Neutrophil (primary cell): ENCODE data around the gene NOP56.

Experiments
- H3K27ac ChIP-seq: fragments of 200-600 bp; sonication (generic); 2 replicates; pipeline ENCODE4 v1.5.1; 2016; ENCODE audit warnings: mild to moderate bottlenecking, moderate library complexity
- H3K27me3 ChIP-seq: fragments of 200-600 bp; sonication (generic); 2 replicates; pipeline ENCODE4 v1.6.0; 2016; ENCODE audit warnings: mild to moderate bottlenecking
- H3K36me3 ChIP-seq: fragments of 200-600 bp; sonication (generic); 2 replicates; pipeline ENCODE4 v1.5.1; 2017
- H3K4me1 ChIP-seq, 2 experiments: fragments of 200-600 bp in 1 of 2; sonication (generic) in 1 of 2; 1 replicate in 1 of 2; 2 replicates in 1 of 2; pipeline versions ENCODE4 v1.5.1 to v1.6.1; 2013 to 2016; ENCODE audit warnings: low read depth in 1 of 2, low read length in 1 of 2, mild to moderate bottlenecking in 1 of 2, moderate library complexity in 1 of 2; ENCODE audit not compliant: control insufficient read depth in 1 of 2, insufficient read depth in 1 of 2
- H3K4me3 ChIP-seq, 2 experiments: fragments of 200-600 bp in 1 of 2; sonication (generic) in 1 of 2; 1 replicate in 1 of 2; 2 replicates in 1 of 2; pipeline ENCODE4 v1.5.1; 2013 to 2016; ENCODE audit warnings: low read depth in 1 of 2, low read length in 1 of 2, mild to moderate bottlenecking in 1 of 2, moderate library complexity in 1 of 2
- H3K9me3 ChIP-seq: fragments of 200-600 bp; sonication (generic); 2 replicates; pipeline ENCODE4 v1.5.1; 2016
- CTCF ChIP-seq: fragments of 200-600 bp; sonication (generic); IDR thresholded peaks from 2 replicates; pipeline ENCODE4 v1.5.1; 2016; ENCODE audit warnings: antibody characterized with exemption

NOP56 gene

DNA sequence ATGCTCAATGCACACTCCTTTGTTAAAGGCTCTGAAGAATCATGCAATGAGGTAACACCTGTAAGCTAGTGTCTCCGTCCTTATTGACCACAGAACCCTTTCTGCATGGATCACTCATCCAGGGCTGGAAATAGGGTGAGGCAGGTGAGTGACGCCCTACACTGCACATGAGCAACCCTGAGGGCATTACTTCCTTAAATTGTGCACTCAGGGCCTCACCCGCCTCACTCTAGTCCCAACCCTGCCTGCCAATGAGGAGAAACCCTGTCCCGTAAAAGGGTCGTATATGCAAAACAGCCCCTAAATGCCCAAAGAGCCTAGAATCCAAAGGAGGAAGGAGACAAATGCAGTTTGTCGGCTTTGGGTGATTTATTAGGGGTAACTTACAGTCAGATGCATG is 33.6 kb upstream of the NOP56 start:
- Histone ChIP-seq H3K27ac (no peak overlapping the region), H3K4me1 (no peaks in the 10 kb centered on the region), H3K36me3 (no peaks in the 10 kb centered on the region), H3K27me3 (peaks cover 54% of the 10 kb centered on the region), H3K4me3 (no peak overlapping the region), H3K9me3 (no peaks in the 10 kb centered on the region)
- TF ChIP-seq CTCF, result no peak

DNA sequence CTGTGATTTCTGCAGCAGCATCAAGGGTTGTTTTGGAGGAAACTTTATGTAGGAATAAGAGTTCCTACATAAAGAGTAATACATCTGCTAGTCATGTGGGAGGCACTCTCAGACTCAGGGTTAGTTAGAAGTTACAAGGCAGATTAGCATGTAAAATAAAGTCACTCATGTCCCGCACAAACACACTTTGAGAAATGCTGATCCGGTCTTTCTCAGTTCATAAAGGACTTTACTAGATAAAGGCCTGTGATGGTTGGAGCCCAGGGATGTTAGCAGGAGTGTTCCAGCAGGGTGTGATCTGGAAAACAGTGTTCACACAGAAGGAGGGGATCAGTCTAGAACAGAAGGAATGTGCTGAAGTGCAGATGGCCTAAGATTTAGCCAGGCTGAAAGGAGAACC is 33.1 kb upstream of the NOP56 start:
- no peak for TF ChIP-seq CTCF
- H3K36me3 ChIP-seq, result no peaks in the 10 kb centered on the region
- no peak overlapping the region for H3K4me3 ChIP-seq
- no peaks in the 10 kb centered on the region for H3K9me3 ChIP-seq
- H3K27me3 ChIP-seq, result peaks cover 54% of the 10 kb centered on the region
- no peaks in the 10 kb centered on the region for H3K4me1 ChIP-seq
- H3K27ac ChIP-seq, result no peak overlapping the region

DNA sequence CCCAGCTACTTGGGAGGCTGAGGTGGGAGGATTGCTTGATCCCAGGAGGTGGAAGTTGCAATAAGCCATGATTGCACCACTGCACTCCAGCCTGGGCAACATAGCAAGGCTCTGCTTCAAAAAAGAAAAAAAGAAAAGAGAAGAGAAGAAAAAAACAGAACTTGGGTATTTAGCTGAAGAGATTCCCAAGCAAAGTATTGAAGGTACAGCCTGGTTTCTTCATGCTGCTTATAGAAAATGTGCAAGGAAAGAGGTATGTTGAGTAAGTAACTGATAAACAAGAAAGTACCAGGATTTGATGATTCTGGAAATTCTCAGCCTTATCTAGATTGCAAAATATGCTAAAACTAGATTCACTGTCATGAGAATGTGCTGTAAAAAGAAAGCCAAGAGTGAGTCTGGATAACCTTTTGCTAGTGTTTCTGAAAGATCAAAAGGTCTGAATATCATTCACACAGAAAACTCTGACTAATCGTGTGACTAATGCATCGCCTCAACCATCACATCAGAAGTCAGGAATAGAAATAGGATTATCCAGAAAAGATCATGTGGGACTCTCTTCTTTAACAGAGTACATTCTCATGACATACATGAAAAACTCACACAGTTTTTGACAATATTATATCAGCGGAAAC is 32.4 kb upstream of the NOP56 start:
- Histone ChIP-seq H3K4me3 (no peak overlapping the region), H3K27me3 (peaks cover 59% of the 10 kb centered on the region), H3K36me3 (no peaks in the 10 kb centered on the region), H3K4me1 (no peaks in the 10 kb centered on the region), H3K27ac (no peak overlapping the region), H3K9me3 (no peaks in the 10 kb centered on the region)
- TF ChIP-seq CTCF, result no peak

GRCh38 chr20:2624190-2624589 is 28.2 kb upstream of the NOP56 start:
- no peak for TF ChIP-seq CTCF
- Histone ChIP-seq H3K36me3 (no peaks in the 10 kb centered on the region), H3K27me3 (peaks cover 41% of the 10 kb centered on the region), H3K27ac (no peak overlapping the region), H3K9me3 (no peaks in the 10 kb centered on the region), H3K4me1 (no peaks in the 10 kb centered on the region), H3K4me3 (no peak overlapping the region)

GRCh38 chr20:2625062-2625461 is 27.4 kb upstream of the NOP56 start:
- H3K4me1 ChIP-seq, result no peaks in the 10 kb centered on the region
- TF ChIP-seq CTCF, result no peak
- no peaks in the 10 kb centered on the region for H3K36me3 ChIP-seq
- peaks cover 38% of the 10 kb centered on the region for H3K27me3 ChIP-seq
- H3K4me3 ChIP-seq, result no peak overlapping the region
- H3K9me3 ChIP-seq, result no peaks in the 10 kb centered on the region
- no peak overlapping the region for H3K27ac ChIP-seq
